ENCODE results near the gene WNK2. TPM values are rescaled to one million over a fixed set of nuclear protein-coding genes. Genes with fewer than 3 reads are reported as not detected.
"Not testable (repeated sequence)": the region's sequence is repeated elsewhere in the genome, so short reads cannot be mapped to it uniquely, and the experiment has no call there.

The WNK2 gene
- total RNA-seq, 2 experiments from 2014 or later: not detected

DNA sequence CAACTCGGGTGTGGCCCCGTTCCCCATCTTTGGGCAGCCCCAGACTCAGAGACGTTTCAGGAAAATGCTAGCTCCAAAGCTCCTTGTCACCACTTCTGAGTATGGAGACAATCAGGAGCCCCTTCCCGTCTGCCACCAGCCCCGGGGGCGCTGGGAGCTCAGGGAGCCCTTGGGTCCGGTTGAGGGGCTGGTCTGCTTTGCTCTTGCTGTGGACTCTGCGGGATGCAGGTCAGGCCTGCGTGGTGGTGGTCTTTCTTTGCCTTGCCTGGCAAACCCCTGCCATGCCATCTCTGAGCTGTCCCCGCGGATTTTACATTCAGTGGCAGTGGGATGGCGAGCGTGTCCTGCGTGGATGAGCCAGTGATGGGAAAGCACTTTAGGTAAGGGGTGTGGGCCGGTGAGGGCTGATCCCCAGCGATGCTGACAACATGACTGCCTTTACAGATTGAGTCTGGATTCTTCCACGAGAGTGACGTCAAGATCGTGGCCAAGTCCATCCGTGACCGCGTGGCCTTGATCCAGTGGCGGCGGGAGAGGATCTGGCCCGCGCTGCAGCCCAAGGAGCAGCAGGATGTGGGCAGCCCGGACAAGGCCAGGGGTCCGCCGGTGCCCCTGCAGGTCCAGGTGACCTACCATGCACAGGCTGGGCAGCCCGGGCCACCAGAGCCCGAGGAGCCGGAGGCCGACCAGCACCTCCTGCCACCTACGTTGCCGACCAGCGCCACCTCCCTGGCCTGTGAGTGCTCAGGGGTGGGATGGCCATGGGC is 63.3 kb downstream of the WNK2 start:
- CTCF ChIA-PET: no interaction called here

DNA sequence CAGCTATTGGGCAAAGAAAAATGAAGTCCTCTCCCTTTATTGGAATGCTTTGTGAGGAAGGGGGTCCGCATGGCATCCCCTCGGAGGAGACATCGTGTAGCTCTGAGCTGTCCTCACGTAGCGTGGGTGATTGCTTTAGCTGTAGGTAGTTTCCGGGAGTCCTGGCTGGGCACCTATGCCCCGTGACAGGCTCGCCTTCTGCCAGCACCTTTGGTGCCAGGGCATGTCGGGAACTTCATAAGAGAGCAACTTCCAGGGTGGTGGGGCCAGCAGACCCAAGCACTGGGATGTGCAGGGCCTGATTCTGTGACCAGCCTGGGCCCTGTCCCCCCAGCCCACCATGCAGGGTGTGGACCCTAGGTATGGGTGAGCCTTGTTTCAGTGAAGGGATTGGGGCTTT is 64.0 kb downstream of the WNK2 start:
- CTCF ChIA-PET: no interaction called here
- DNase-seq: no peak
- no peaks in the 10 kb centered on the region for H3K9me3 Mint-ChIP-seq
- no peaks in the 10 kb centered on the region for H3K27me3 Mint-ChIP-seq
- POLR2A ChIA-PET: no interaction called here
- no peak overlapping the region for H3K27ac Mint-ChIP-seq
- H3K4me3 Mint-ChIP-seq: no peak overlapping the region
- no peaks in the 10 kb centered on the region for H3K36me3 Mint-ChIP-seq (ENCODE audit: low read depth)
- H3K4me1 Mint-ChIP-seq: no peaks in the 10 kb centered on the region

More for the DNA sequence above, 63.3 kb downstream of the WNK2 start:
- no peak for DNase-seq
- Mint-ChIP-seq H3K27ac (no peak overlapping the region), H3K36me3 (ENCODE audit: low read depth) (no peaks in the 10 kb centered on the region), H3K27me3 (no peaks in the 10 kb centered on the region), H3K4me3 (no peak overlapping the region), H3K4me1 (no peaks in the 10 kb centered on the region), H3K9me3 (no peaks in the 10 kb centered on the region)
- POLR2A ChIA-PET: interaction anchor here (0.5 kb wide), 1 partner anchor 526 kb away, joined by 4 read pairs; no protein-coding TSS in a partner anchor

DNA sequence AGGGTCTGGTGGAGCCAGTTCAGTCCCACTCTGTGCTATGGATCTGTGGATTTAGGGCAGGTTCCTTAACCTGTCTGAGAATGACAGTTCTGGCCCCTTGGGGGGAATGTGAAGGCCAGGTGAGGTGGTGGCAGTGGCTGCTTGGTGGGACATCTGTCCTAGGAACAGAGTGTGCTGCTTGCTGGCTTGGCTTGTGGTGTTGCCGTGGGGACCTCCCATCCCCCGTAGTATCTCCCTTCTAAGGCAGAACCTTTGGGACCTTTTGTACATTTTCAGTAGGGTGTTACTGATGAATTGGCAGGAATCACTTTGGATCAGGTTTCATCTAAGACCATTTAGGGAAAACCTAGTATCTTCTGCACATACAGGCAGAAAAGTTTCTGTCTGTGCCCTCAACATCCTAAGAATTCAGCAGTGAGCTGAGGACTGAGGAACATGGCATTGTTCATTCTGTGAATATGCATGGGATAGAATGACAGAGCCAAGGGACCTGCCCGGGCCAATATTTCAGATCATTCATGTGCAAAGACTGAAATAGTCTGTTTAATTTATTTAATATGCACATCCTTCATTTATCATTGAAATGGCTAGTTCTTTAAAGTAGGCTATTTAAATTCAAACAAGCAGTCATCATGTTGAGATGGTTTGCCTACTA is 64.6 kb downstream of the WNK2 start:
- ChIA-PET CTCF (no interaction called here), POLR2A (no interaction called here)
- H3K27me3 Mint-ChIP-seq: no peaks in the 10 kb centered on the region
- no peak overlapping the region for H3K4me3 Mint-ChIP-seq
- no peak for DNase-seq
- no peaks in the 10 kb centered on the region for H3K9me3 Mint-ChIP-seq
- no peak overlapping the region for H3K27ac Mint-ChIP-seq
- no peaks in the 10 kb centered on the region for H3K36me3 Mint-ChIP-seq (ENCODE audit: low read depth)
- no peaks in the 10 kb centered on the region for H3K4me1 Mint-ChIP-seq

DNA sequence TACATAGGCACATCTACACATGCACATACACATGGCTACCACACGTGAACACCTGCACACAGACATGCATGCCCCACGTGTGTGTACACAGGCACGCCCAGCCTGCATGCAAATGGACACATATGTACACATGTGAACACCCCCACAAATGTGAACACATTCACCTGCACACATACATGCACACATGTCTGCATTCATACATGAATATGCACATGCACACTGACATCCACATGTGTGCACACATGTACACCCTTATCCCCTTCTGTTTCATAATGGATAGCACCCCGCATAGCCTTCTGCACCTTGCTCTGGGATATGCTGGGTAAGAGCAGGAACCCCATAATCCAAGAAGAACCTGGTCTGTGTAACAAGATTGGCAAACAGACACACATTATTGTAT is 66.2 kb downstream of the WNK2 start:
- POLR2A ChIA-PET: interaction anchor here (0.6 kb wide), 1 partner anchor 963 kb away, joined by 10 read pairs; no protein-coding TSS in a partner anchor
- H3K9me3 Mint-ChIP-seq: no peaks in the 10 kb centered on the region
- no peaks in the 10 kb centered on the region for H3K27me3 Mint-ChIP-seq
- H3K27ac Mint-ChIP-seq: no peak overlapping the region
- H3K36me3 Mint-ChIP-seq (ENCODE audit: low read depth): no peaks in the 10 kb centered on the region
- no peaks in the 10 kb centered on the region for H3K4me1 Mint-ChIP-seq
- CTCF ChIA-PET: no interaction called here
- no peak overlapping the region for H3K4me3 Mint-ChIP-seq
- DNase-seq: no peak

DNA sequence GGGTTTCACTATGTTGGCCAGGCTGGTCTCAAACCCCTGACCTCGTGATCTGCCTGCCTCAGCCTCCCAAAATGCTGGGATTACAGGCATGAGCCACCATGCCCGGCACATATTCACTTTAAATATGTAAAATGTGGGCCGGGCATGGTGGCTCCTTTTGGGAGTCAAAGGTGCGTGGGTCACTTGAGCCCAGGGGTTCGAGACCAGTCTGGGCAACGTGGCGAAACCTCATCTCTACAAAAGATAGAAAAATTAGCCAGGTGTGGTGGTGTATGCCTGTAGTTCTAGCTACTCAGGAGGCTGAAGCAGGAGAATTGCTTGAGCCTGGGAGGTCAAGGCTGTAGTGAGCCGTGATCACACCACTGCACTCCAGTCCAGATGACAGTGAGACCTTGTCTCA is 67.4 kb downstream of the WNK2 start:
- H3K27ac Mint-ChIP-seq; CTCF ChIA-PET; DNase-seq; H3K36me3 Mint-ChIP-seq (ENCODE audit: low read depth); POLR2A ChIA-PET; H3K9me3 Mint-ChIP-seq; H3K27me3 Mint-ChIP-seq; H3K4me1 Mint-ChIP-seq; H3K4me3 Mint-ChIP-seq: not testable (repeated sequence)

DNA sequence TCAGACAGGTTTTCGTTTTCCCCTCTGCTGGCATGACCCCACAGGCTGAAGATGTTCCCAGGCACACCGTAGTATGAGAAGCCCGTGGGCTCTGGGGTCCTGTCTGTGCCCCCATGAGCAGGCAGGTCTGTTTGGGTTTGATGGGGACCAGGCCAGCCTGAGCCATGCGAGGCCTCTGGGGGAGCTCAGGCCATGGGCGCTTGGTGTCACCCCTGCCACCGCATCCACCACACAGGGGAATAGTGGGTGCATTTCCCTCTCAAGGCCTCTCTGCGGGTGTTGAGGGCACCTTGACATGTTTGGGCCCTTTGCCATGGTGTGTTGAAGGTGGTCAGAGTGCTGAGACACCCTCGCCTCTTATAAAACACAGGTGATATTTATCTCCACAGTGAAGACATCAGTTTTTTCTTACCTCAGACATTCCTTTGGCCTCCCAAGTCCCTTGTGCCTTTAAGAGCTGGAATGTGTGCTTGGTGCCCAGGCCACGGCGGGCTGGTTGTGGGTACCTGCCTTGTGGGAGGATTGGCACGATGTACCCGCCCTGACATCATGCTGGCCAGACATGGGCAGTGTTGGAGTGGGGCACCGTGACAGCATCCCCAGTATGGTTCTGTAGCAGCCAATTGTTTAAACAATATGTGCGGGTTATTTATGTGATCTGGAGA is 68.3 kb downstream of the WNK2 start:
- Mint-ChIP-seq H3K4me3 (no peak overlapping the region), H3K36me3 (ENCODE audit: low read depth) (no peaks in the 10 kb centered on the region), H3K9me3 (no peaks in the 10 kb centered on the region), H3K27ac (no peak overlapping the region), H3K27me3 (no peaks in the 10 kb centered on the region), H3K4me1 (no peaks in the 10 kb centered on the region)
- DNase-seq: no peak
- POLR2A ChIA-PET: no interaction called here
- CTCF ChIA-PET: no interaction called here

DNA sequence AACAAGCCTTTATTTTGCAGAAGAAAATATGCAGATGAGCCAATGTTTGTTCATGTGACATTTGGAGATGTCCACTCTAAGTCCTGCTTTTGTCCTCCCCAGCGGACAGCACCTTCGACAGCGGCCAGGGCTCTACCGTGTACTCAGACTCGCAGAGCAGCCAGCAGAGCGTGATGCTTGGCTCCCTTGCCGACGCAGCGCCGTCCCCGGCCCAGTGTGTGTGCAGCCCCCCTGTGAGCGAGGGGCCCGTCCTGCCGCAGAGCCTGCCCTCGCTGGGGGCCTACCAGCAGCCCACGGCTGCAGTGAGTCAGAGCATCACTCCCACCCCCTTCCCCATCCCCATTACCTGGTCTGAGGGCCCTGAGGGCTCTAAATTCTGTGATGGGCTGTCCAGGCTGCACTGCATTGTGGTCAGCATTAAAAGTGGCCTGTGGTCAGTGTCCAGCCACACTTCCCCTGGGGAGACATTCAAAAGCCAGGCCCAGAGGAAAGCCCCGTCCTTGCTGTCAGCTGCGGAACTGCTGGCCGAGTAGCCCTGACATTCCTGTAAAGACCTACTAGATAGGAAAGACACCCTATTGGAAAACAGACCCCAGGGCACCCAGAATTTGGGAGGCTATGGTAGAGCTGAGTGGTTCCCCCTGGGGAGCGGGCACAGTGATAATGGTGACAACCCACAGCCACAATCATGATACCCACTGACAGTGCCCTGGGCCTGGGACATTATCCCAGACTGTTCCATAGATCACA is 69.0 kb downstream of the WNK2 start:
- H3K9me3 Mint-ChIP-seq: no peaks in the 10 kb centered on the region
- H3K4me3 Mint-ChIP-seq: no peak overlapping the region
- ChIA-PET CTCF (no interaction called here), POLR2A (no interaction called here)
- DNase-seq: no peak
- no peaks in the 10 kb centered on the region for H3K27me3 Mint-ChIP-seq
- no peak overlapping the region for H3K27ac Mint-ChIP-seq
- no peaks in the 10 kb centered on the region for H3K36me3 Mint-ChIP-seq (ENCODE audit: low read depth)
- H3K4me1 Mint-ChIP-seq: no peaks in the 10 kb centered on the region

DNA sequence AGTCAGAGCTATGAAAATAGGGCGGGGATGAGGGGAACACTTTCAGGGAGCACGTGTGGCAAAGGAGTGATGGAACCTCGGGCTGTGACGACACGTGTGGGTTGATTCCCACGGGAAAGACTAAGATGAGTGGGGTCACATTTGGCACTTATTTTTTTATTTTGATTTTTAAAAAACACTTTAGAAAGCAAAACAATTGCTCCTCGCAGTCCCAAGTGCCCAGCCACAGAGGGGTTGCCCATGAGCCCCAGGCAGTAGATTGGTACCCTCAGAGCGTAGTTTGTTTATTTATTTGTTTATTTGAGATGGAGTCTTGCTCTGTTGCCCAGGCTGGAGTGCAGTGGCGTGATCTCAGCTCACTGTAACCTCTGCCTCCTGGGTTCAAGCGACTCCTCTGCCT is 69.7 kb downstream of the WNK2 start:
- Mint-ChIP-seq H3K4me1 (no peaks in the 10 kb centered on the region), H3K9me3 (no peaks in the 10 kb centered on the region), H3K27me3 (no peaks in the 10 kb centered on the region), H3K27ac (no peak overlapping the region), H3K4me3 (no peak overlapping the region), H3K36me3 (ENCODE audit: low read depth) (no peaks in the 10 kb centered on the region)
- no peak for DNase-seq
- ChIA-PET POLR2A (no interaction called here), CTCF (interaction anchor here (1.2 kb wide), 1 partner anchor 10 kb away, joined by 3 read pairs; no protein-coding TSS in a partner anchor)

DNA sequence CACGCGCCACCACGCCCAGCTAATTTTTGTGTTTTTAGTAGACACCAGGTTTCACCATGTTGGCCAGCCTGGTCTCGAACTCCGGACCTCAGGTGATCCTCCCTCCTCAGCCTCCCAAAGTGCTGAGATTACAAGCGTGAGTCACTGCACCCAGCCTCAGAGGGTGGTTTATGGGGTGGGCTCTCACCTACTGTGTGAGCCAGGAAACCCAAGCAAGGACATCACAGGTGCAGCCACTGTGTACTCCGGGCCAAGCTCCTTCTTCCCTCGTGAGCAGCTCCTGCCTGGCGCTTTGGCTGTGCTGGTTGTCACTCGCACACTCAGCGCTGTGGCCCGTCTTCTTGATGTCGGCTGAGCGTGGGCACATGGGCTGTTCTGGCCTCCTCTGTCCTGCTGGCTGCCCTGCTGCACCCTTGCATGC is 70.1 kb downstream of the WNK2 start:
- no peaks in the 10 kb centered on the region for H3K36me3 Mint-ChIP-seq (ENCODE audit: low read depth)
- no peak overlapping the region for H3K27ac Mint-ChIP-seq
- H3K27me3 Mint-ChIP-seq: no peaks in the 10 kb centered on the region
- ChIA-PET POLR2A (no interaction called here), CTCF (interaction anchor here (1.2 kb wide), 1 partner anchor 10 kb away, joined by 3 read pairs; no protein-coding TSS in a partner anchor)
- no peaks in the 10 kb centered on the region for H3K9me3 Mint-ChIP-seq
- no peaks in the 10 kb centered on the region for H3K4me1 Mint-ChIP-seq
- no peak for DNase-seq
- H3K4me3 Mint-ChIP-seq: no peak overlapping the region

DNA sequence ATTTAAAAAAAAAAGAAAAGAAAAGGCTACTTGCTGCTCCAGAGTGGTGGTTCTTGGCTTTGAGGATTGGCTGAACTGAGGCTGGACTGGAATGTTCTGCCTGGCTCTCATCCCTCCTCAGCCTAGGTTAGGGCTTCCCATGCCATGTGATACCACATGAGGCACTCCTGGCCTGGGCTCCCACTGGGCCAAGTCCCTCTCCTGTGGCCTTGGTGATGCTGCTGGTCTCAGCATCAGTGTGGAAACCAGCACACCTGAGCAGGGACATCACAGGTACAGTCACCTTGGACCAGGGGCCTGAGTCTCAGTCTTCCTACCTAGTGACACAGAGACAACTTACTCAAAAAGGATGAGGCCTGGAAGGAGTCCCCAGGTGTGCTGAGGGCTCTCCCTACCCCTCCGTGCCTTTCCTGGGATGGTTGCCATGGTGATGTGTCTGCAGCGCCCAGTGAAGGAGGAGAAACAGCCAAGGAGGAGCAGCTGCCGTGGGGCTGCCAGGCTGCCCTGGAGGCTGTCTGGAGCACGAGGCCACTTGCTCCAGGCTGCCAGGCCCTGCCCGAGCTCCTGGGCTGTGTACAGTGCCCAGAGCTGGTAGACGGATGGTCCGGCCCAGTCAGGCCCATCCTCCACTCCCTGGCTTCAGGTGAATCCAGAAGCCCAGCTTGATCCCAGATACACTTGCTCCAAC is 71.0 kb downstream of the WNK2 start:
- Mint-ChIP-seq H3K4me3 (no peak overlapping the region), H3K4me1 (no peaks in the 10 kb centered on the region), H3K27me3 (no peaks in the 10 kb centered on the region), H3K27ac (no peak overlapping the region), H3K36me3 (ENCODE audit: low read depth) (no peaks in the 10 kb centered on the region), H3K9me3 (no peaks in the 10 kb centered on the region)
- ChIA-PET POLR2A (no interaction called here), CTCF (interaction anchor here (1.2 kb wide), 2 partner anchors 11 kb away, joined by 3 read pairs; no protein-coding TSS in a partner anchor)
- no peak for DNase-seq

DNA sequence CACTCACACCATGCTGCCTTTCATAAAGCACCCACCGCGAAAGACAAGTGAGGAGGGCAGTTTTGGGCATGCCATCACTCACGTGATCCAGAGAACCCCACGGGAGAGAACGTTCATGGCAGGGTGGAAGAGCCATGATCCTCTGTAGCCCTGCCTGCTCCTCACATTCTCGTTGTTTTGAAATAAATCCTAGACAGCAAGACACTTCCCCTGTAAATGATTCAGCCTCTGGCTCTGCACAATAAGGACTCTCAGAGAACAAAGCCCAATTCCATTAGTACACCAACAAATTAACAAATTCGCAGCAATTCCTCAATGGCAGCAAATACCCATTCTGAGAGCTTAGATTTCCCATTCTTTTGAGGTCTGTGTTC is 71.5 kb downstream of the WNK2 start:
- POLR2A ChIA-PET: no interaction called here
- Mint-ChIP-seq H3K36me3 (ENCODE audit: low read depth) (no peaks in the 10 kb centered on the region), H3K4me1 (no peaks in the 10 kb centered on the region), H3K4me3 (no peak overlapping the region), H3K9me3 (no peaks in the 10 kb centered on the region), H3K27ac (no peak overlapping the region), H3K27me3 (no peaks in the 10 kb centered on the region)
- CTCF ChIA-PET: interaction anchor here (1.2 kb wide), 1 partner anchor 12 kb away, joined by 3 read pairs; no protein-coding TSS in a partner anchor
- DNase-seq: no peak

DNA sequence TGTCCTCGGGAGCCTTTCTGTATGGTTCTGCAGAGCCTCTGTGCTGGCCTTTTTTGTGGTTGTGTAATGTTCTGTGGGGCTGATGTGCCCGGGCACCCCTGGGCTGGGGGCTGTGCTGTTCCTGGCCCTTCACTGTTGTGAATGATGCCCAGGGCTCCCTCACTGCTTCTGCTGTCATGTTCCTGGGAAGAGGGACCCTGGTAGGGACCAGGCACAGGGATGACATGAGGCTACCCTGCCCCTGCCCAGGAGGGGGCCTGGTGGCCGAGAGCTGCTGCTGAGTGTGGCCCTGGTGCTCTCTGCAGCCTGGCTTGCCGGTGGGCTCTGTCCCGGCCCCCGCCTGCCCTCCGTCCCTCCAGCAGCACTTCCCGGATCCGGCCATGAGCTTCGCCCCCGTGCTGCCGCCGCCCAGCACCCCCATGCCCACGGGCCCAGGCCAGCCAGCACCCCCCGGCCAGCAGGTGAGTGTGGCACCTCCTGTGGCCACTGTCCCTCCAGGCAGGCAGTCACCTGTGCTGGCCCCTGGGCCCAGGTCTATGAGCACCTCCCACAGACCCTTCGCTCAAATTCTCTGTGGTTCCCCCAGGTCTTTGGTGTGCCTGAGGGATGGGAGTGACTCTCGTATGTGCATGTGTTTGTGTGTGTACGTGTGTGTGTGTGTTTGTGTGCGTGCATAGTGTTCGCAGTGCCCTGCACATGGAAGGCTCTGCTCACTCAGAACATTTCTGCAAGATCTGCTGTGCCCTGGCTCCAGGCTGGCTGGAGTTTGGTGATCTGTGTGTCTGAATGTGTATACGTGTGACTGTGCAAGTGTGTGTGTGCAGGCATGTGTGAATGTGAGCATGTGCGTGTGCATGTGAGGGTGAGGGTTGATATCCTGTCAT is 72.3 kb downstream of the WNK2 start:
- Mint-ChIP-seq H3K4me3 (no peak overlapping the region), H3K9me3 (no peaks in the 10 kb centered on the region), H3K36me3 (ENCODE audit: low read depth) (no peaks in the 10 kb centered on the region), H3K4me1 (no peaks in the 10 kb centered on the region), H3K27ac (no peak overlapping the region), H3K27me3 (no peaks in the 10 kb centered on the region)
- CTCF ChIA-PET: interaction anchor here (1.2 kb wide), 1 partner anchor 13 kb away, joined by 3 read pairs; no protein-coding TSS in a partner anchor
- POLR2A ChIA-PET: no interaction called here
- DNase-seq: no peak
